Dendritic cell treated with granulocyte-macrophage colony-stimulating factor and Interleukin-4, amounts not matched to agents 40 ng/mL and 50 ng/mL, for 4 days (primary cell): ENCODE results near the gene ST6GAL1.
"Not testable (repeated sequence)": the region's sequence is repeated elsewhere in the genome, so short reads cannot be mapped to it uniquely, and the experiment has no call there.

Experiments used
- H3K27ac Mint-ChIP-seq: one replicate; pipeline ENCODE4 v1.8.0; 2022; ENCODE audit warnings: mild to moderate bottlenecking, mixed read lengths
- H3K27me3 Mint-ChIP-seq: one replicate; pipeline ENCODE4 v1.8.0; 2022; ENCODE audit warnings: mild to moderate bottlenecking, mixed read lengths
- H3K36me3 Mint-ChIP-seq: one replicate; pipeline ENCODE4 v1.8.0; 2022; ENCODE audit warnings: low read depth, mixed read lengths
- H3K4me1 Mint-ChIP-seq: one replicate; pipeline ENCODE4 v1.8.0; 2022; ENCODE audit warnings: low read depth, mixed read lengths
- H3K4me3 Mint-ChIP-seq: one replicate; pipeline ENCODE4 v1.8.0; 2022; ENCODE audit warnings: mild to moderate bottlenecking, moderate library complexity, mixed read lengths
- H3K9me3 Mint-ChIP-seq: one replicate; pipeline ENCODE4 v1.8.0; 2022; ENCODE audit warnings: mixed read lengths
- intact Hi-C: fragments of 100-400 bp; cut with micrococcal nuclease; formaldehyde crosslinking; loops from one replicate; pipeline ENCODE4 v1.15.0; 2022

Gene ST6GAL1

DNA sequence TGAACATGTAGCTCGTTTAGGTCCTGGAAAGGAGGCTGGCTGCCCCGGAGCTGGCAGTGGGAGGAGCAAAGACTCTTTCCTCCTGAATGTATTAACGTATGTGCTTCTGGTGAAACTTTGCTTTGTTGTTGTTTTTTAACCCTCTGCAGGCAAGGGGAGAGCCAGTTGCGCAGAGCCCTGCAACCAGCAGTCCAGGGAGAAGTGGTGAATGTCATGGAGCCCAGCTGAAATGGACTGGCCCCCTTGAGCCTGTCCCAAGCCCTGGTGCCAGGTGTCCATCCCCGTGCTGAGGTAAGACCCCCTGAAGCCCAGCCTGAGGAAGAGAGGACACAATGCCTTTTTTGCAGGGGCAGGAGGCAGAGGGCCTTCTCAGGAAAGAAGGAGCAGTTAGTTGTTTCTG lies 33.3 kb downstream of the ST6GAL1 start:
- intact Hi-C loops, result no loop called here
- Mint-ChIP-seq H3K36me3 (peaks cover 81% of the 10 kb centered on the region), H3K27me3 (no peaks in the 10 kb centered on the region), H3K9me3 (no peaks in the 10 kb centered on the region), H3K27ac (no peak overlapping the region), H3K4me3 (no peak overlapping the region), H3K4me1 (peaks cover 51% of the 10 kb centered on the region)

DNA sequence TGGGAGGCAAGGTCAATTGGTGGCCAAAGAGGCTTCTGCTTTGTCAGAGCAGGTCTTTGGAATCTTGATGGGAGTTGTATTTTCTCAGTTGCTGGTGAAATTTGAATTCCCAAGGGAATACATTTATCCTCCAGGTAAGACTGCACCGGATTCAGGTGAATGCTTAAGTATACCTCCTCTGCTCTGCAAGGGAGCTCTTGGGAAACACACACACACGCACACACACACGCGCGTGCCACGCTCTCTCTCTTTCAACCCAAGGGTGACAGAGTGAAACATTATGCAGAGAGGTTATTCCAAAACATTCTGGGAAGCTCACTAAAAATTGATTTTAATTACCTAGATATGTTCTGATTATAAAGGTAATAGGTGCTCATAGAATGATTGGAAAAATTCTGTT lies 33.7 kb downstream of the ST6GAL1 start:
- Mint-ChIP-seq H3K4me3 (no peak overlapping the region), H3K27ac (no peak overlapping the region), H3K9me3 (no peaks in the 10 kb centered on the region), H3K4me1 (peaks cover 48% of the 10 kb centered on the region), H3K36me3 (peaks cover 83% of the 10 kb centered on the region), H3K27me3 (no peaks in the 10 kb centered on the region)
- intact Hi-C loops, result no loop called here

GRCh38 chr3:186964616-186965015 lies 34.3 kb downstream of the ST6GAL1 start:
- intact Hi-C loops, result no loop called here
- Mint-ChIP-seq H3K4me3 (no peak overlapping the region), H3K27ac (no peak overlapping the region), H3K4me1 (peaks cover 47% of the 10 kb centered on the region), H3K36me3 (peaks cover 85% of the 10 kb centered on the region), H3K27me3 (no peaks in the 10 kb centered on the region), H3K9me3 (no peaks in the 10 kb centered on the region)

DNA sequence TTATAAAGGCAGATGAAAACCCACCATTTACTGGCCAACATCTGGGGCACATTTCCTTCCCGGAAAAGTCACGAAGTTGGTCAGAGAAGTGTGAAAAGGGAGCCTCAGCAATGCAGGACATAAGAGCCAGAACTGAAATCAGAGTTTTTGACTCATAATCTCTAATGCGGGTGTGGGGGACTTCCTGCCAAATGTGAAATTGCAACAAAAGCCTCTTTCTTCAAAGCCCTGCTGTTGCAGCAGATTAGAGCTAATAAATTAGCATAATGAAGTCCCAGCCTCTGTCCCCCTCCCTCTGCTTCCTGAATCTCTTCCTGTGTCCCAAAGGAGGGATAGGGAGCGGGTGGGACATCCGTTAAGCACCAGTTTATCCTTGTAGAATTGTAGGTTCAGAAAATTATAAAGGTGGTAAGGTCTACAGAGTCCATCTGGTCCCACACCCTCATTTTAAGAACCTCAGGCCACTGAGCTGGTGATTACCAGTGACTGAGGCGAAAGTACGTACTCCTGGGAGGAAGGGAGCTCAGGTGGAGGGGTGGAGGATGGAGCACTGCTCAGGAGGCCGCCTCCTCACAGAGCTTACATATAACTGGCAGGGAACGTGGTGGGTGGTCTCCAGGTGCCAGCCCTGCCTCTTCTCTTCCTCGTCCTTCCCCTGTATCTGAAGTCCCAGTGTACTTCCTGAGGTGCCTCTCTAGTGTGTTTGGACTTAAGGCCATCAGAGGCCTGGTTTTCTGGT lies 35.0 kb downstream of the ST6GAL1 start:
- Mint-ChIP-seq H3K4me3 (no peak overlapping the region), H3K27me3 (no peaks in the 10 kb centered on the region), H3K27ac (no peak overlapping the region), H3K36me3 (peaks cover 92% of the 10 kb centered on the region), H3K4me1 (peaks cover 44% of the 10 kb centered on the region), H3K9me3 (no peaks in the 10 kb centered on the region)
- intact Hi-C loops, result no loop called here

GRCh38 chr3:186966406-186966805 lies 36.1 kb downstream of the ST6GAL1 start:
- Mint-ChIP-seq H3K27me3 (no peaks in the 10 kb centered on the region), H3K4me3 (no peak overlapping the region), H3K9me3 (no peaks in the 10 kb centered on the region), H3K4me1 (peaks cover 46% of the 10 kb centered on the region), H3K36me3 (peaks cover 96% of the 10 kb centered on the region), H3K27ac (no peak overlapping the region)
- intact Hi-C loops, result no loop called here

DNA sequence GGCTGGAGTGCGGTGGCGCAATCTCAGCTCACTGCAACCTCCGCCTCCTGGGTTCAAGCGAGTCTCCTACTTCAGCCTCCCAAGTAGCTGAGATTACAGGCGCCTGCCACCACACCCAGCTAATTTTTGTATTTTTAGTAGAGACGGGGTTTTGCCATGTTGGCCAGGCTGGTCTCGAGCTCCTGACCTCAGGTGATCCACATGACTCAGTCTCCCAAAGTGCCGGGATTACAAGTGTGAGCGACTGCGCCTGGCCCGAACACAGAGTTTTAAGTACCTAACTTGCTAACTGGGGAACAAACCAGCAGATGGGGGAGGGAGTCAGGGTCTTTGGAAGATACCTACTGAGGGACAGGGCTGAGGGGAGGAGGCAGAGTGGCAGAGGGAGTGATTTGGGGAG lies 36.9 kb downstream of the ST6GAL1 start:
- peaks cover 38% of the 10 kb centered on the region for H3K4me1 Mint-ChIP-seq
- H3K27me3 Mint-ChIP-seq, H3K9me3 Mint-ChIP-seq, H3K4me3 Mint-ChIP-seq, intact Hi-C loops: not testable (repeated sequence)
- peak overlapping the region; percentile 81 for H3K27ac Mint-ChIP-seq
- H3K36me3 Mint-ChIP-seq, result peaks cover 96% of the 10 kb centered on the region

DNA sequence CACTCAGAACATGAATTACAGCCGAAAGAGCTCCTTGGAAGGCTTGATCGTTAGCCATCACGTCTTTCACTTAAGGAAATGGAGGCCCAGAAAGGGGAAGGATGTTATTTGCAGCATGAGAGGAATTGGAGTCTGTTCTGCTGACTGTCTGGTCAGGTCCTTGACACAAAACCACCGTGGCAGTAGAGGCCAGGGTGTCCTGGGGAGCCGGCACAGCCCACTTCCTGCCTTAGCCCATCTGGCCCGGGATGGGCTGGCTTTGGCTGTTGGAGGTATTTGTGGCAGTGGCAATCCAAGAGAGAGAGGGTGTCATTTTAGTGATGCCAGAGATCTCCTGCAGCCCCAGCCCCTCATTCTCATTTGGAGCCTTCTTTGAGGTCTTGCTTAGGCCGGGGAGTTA lies 37.4 kb downstream of the ST6GAL1 start:
- Mint-ChIP-seq H3K36me3 (peaks cover 96% of the 10 kb centered on the region), H3K4me3 (no peak overlapping the region), H3K9me3 (no peaks in the 10 kb centered on the region), H3K27me3 (no peaks in the 10 kb centered on the region), H3K27ac (peak overlapping the region; percentile 81), H3K4me1 (peaks cover 39% of the 10 kb centered on the region)
- intact Hi-C loops, result no loop called here

DNA sequence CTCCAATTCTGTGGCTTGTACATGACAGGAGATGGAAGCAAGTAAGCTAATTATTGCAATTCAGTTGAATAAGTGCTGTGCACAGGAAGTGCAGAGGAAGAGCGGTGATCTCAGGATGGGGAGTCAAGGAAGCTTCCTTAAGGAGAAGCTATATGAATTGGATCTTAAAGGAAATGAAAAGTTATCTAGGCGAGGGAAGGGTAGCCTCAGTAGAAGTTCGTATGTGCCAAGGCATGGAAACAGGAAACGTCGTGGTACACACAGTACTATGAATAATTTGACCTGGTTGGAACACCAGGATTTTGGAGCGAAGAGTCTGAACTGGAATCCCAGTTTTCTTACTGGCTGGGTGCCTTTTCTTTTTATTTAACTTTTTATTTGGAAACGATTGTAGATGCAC lies 39.3 kb downstream of the ST6GAL1 start:
- Mint-ChIP-seq H3K4me1 (peaks cover 51% of the 10 kb centered on the region), H3K27me3 (no peaks in the 10 kb centered on the region), H3K4me3 (no peak overlapping the region), H3K27ac (no peak overlapping the region), H3K9me3 (no peaks in the 10 kb centered on the region), H3K36me3 (peaks cover 100% of the 10 kb centered on the region)
- intact Hi-C loops, result no loop called here

DNA sequence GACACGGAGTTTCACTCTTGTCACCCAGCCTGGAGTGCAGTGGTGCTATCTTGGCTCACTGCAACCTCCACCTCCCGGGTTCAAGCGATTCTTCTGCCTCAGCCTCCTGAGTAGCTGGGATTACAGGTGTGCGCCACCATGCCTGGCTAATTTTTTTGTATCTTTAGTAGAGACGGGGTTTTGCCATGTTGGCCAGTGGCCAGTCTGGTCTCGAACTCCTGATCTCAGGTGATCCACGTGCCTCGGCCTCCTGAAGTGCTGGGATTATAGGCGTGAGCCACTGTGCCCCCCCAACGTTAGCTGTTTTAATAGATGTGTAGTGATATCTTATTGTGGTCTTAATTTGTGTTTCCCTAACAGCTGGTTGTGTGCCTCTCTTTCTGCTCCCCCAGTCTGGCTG lies 40.8 kb downstream of the ST6GAL1 start:
- H3K4me3 Mint-ChIP-seq, intact Hi-C loops, H3K27ac Mint-ChIP-seq, H3K27me3 Mint-ChIP-seq, H3K9me3 Mint-ChIP-seq: not testable (repeated sequence)
- Mint-ChIP-seq H3K36me3 (peaks cover 100% of the 10 kb centered on the region), H3K4me1 (peaks cover 55% of the 10 kb centered on the region)

GRCh38 chr3:186971578-186971977 lies 41.3 kb downstream of the ST6GAL1 start:
- no peaks in the 10 kb centered on the region for H3K27me3 Mint-ChIP-seq
- no peak overlapping the region for H3K27ac Mint-ChIP-seq
- no peaks in the 10 kb centered on the region for H3K9me3 Mint-ChIP-seq
- no peak overlapping the region for H3K4me3 Mint-ChIP-seq
- peaks cover 55% of the 10 kb centered on the region for H3K4me1 Mint-ChIP-seq
- peaks cover 100% of the 10 kb centered on the region for H3K36me3 Mint-ChIP-seq
- intact Hi-C loops, result no loop called here

GRCh38 chr3:186973702-186974101 lies 43.4 kb downstream of the ST6GAL1 start:
- Mint-ChIP-seq H3K36me3 (peaks cover 100% of the 10 kb centered on the region), H3K4me1 (peaks cover 42% of the 10 kb centered on the region), H3K27ac (no peak overlapping the region), H3K27me3 (no peaks in the 10 kb centered on the region), H3K9me3 (no peaks in the 10 kb centered on the region), H3K4me3 (no peak overlapping the region)
- intact Hi-C loops, result no loop called here

GRCh38 chr3:186974824-186975313 lies 44.5 kb downstream of the ST6GAL1 start:
- Mint-ChIP-seq H3K4me3 (no peak overlapping the region), H3K9me3 (no peaks in the 10 kb centered on the region), H3K36me3 (peaks cover 100% of the 10 kb centered on the region), H3K27ac (no peak overlapping the region), H3K4me1 (peaks cover 35% of the 10 kb centered on the region), H3K27me3 (no peaks in the 10 kb centered on the region)
- intact Hi-C loops, result no loop called here

GRCh38 chr3:186975726-186976125 lies 45.4 kb downstream of the ST6GAL1 start:
- H3K4me1 Mint-ChIP-seq, result peaks cover 30% of the 10 kb centered on the region

GRCh38 chr3:186976837-186977750 lies 46.8 kb downstream of the ST6GAL1 start:
- H3K4me1 Mint-ChIP-seq, result peaks cover 24% of the 10 kb centered on the region
- H3K9me3 Mint-ChIP-seq, result no peaks in the 10 kb centered on the region
- H3K36me3 Mint-ChIP-seq, result peaks cover 100% of the 10 kb centered on the region

More at GRCh38 chr3:186975726-186976125, 45.4 kb downstream of the ST6GAL1 start:
- no peak overlapping the region for H3K27ac Mint-ChIP-seq
- H3K36me3 Mint-ChIP-seq, result peaks cover 100% of the 10 kb centered on the region
- H3K9me3 Mint-ChIP-seq, result no peaks in the 10 kb centered on the region
- intact Hi-C loops, result no loop called here
- H3K27me3 Mint-ChIP-seq, result no peaks in the 10 kb centered on the region
- H3K4me3 Mint-ChIP-seq, result no peak overlapping the region

More at GRCh38 chr3:186976837-186977750, 46.8 kb downstream of the ST6GAL1 start:
- Mint-ChIP-seq H3K27me3 (no peaks in the 10 kb centered on the region), H3K27ac (peak overlapping the region; percentile 26), H3K4me3 (no peak overlapping the region)
- intact Hi-C loops, result no loop called here
